ENCODE measurements around the gene CPNE1.

- TF ChIP-seq EZH2 (IDR thresholded peaks at IDR 0.05; ENCODE audit: insufficient read depth, poor library complexity, severe bottlenecking) (no peak), EZH2phosphoT487 (IDR thresholded peaks at IDR 0.05; ENCODE audit: insufficient read depth, low read depth) (no peak)
Observed at GRCh38 chr20:35617397-35618262, 47.1 kb downstream of the CPNE1 start.
